Endothelial cell of umbilical vein (primary cell): ENCODE results near the gene MECP2. TPM values are rescaled to one million over a fixed set of nuclear protein-coding genes. Genes with fewer than 3 reads are reported as not detected.

Experiments
- BruUV-seq: library from RNA; stranded (reverse); fragments of 400-500 nt; replicated peaks from 2 replicates; lab custom pipeline; 2021; lab: Mats Ljungman, UMichigan
- CTCF ChIA-PET: fragments of 300-600, 350-600 bp; sonication (Branson Sonifier 250); formaldehyde crosslinking; loops from one replicate; lab custom pipeline; 2021; ENCODE audit warnings: antibody characterized with exemption, inconsistent platforms; lab: Charles Lee
- POLR2A ChIA-PET: fragments of 300-600, 350-600 bp; sonication (Branson Sonifier 250); formaldehyde crosslinking; loops from one replicate; lab custom pipeline; 2021; ENCODE audit warnings: antibody characterized with exemption, inconsistent platforms; lab: Charles Lee
- DNase-seq: peaks from one replicate; pipeline ENCODE4 v3.0.0-alpha.2; 2011; ENCODE audit warnings: low read depth, low spot score
- FAIRE-seq: peaks from 2 replicates; lab custom pipeline; 2011; peaks lifted over from hg19 to GRCh38; lab: Jason Lieb, UNC
- H2AFZ ChIP-seq: 2 replicates; pipeline ENCODE4 v1.6.0; 2012; ENCODE audit warnings: low read depth, low read length, control low read depth, inconsistent platforms
- H3K27ac ChIP-seq: 2 replicates; pipeline ENCODE4 v1.5.1; 2011; ENCODE audit warnings: low read depth, mild to moderate bottlenecking, control low read depth, low read length, moderate library complexity; ENCODE audit not compliant: insufficient read depth
- H3K27me3 ChIP-seq, 2 experiments: 2 replicates each; pipeline versions ENCODE4 v1.6.0 to v1.6.1; 2011; ENCODE audit warnings: low read length in 2 of 2, mixed read lengths in 1 of 2; ENCODE audit not compliant: control insufficient read depth in 2 of 2, insufficient read depth in 2 of 2
- H3K36me3 ChIP-seq, 2 experiments: 2 replicates in 1 of 2; 3 replicates in 1 of 2; pipeline ENCODE4 v1.5.1; 2011; ENCODE audit warnings: low read length in 2 of 2, mild to moderate bottlenecking in 1 of 2, moderate library complexity in 1 of 2; ENCODE audit not compliant: control insufficient read depth in 2 of 2, insufficient read depth in 2 of 2; ENCODE audit errors: extremely low read depth in 1 of 2
- H3K4me1 ChIP-seq: 3 replicates; pipeline ENCODE4 v1.5.1; 2011; ENCODE audit warnings: mild to moderate bottlenecking, low read length; ENCODE audit not compliant: control insufficient read depth, insufficient read depth; ENCODE audit errors: extremely low read depth
- H3K4me2 ChIP-seq: 2 replicates; pipeline ENCODE4 v1.6.1; 2011; ENCODE audit warnings: low read length, control low read depth, mixed read lengths; ENCODE audit not compliant: insufficient read depth
- H3K4me3 ChIP-seq, 3 experiments: fragments of 200-600 bp in 1 of 3; sonication (generic), shearing (Covaris generic) in 1 of 3; replicated peaks in 1 of 3; 2 replicates each; pipeline ENCODE4 v1.5.1; 2011 to 2016; ENCODE audit warnings: control low read depth in 3 of 3, low read length in 3 of 3, mild to moderate bottlenecking in 2 of 3, inconsistent platforms in 1 of 3, low read depth in 1 of 3, moderate library complexity in 1 of 3; ENCODE audit not compliant: insufficient read depth in 1 of 3
- H3K79me2 ChIP-seq: 2 replicates; pipeline ENCODE4 v1.6.0; 2012; ENCODE audit warnings: low read length, inconsistent platforms; ENCODE audit not compliant: control insufficient read depth, insufficient read depth
- H3K9ac ChIP-seq: replicated peaks from 2 replicates; pipeline ENCODE3; 2011; ENCODE audit warnings: low read length, control low read depth; ENCODE audit not compliant: insufficient read depth; ENCODE audit errors: extremely low read depth
- H3K9me1 ChIP-seq: replicated peaks from 3 replicates; pipeline ENCODE4 v1.6.0; 2011; ENCODE audit warnings: mild to moderate bottlenecking, low read length; ENCODE audit not compliant: control insufficient read depth, insufficient read depth; ENCODE audit errors: extremely low read depth
- H3K9me3 ChIP-seq: replicated peaks from 2 replicates; pipeline ENCODE4 v1.5.1; 2012; ENCODE audit warnings: low read length, inconsistent platforms; ENCODE audit not compliant: control insufficient read depth, insufficient read depth
- H4K20me1 ChIP-seq: replicated peaks from 2 replicates; pipeline ENCODE3; 2011; ENCODE audit warnings: mild to moderate bottlenecking, low read length; ENCODE audit not compliant: control insufficient read depth, insufficient read depth; ENCODE audit errors: extremely low read depth
- CTCF ChIP-seq, 2 donors: IDR thresholded peaks; 1 replicate in 1 of 2; 2 replicates in 1 of 2; pipeline ENCODE4 v1.5.1; 2011; ENCODE audit warnings: low read length in 2 of 2, mild to moderate bottlenecking in 2 of 2, moderate library complexity in 2 of 2, control low read depth in 1 of 2, inconsistent platforms in 1 of 2, low read depth in 1 of 2; ENCODE audit not compliant: insufficient read depth in 1 of 2; ENCODE audit errors: extremely low read depth in 1 of 2
- EZH2 ChIP-seq: IDR thresholded peaks from 2 replicates; pipeline ENCODE4 v1.6.1; 2012; ENCODE audit warnings: borderline replicate concordance, low read depth, mild to moderate bottlenecking, moderate library complexity, low read length, inconsistent platforms; ENCODE audit not compliant: severe bottlenecking
- FOS ChIP-seq: IDR thresholded peaks from 2 replicates; pipeline ENCODE4 v1.6.1; 2011; ENCODE audit warnings: mild to moderate bottlenecking, low read length, moderate library complexity, borderline replicate concordance; ENCODE audit not compliant: insufficient read depth
- GATA2 ChIP-seq: IDR thresholded peaks from 2 replicates; pipeline ENCODE4 v1.7.0; 2011; ENCODE audit warnings: low read depth, mild to moderate bottlenecking, moderate library complexity, mixed read lengths, low read length; ENCODE audit not compliant: insufficient read length, insufficient read depth
- JUN ChIP-seq: IDR thresholded peaks from 2 replicates; pipeline ENCODE4 v1.6.1; 2011; ENCODE audit warnings: borderline replicate concordance, low read depth; ENCODE audit not compliant: insufficient read length, insufficient read depth
- MYC ChIP-seq: IDR thresholded peaks from one replicate; pipeline ENCODE4 v1.6.1; 2011; ENCODE audit warnings: mild to moderate bottlenecking, low read depth, low read length
- POLR2A ChIP-seq: IDR thresholded peaks from 2 replicates; pipeline ENCODE4 v1.6.1; 2012; ENCODE audit warnings: low read depth, mild to moderate bottlenecking, control low read depth, low read length
- POLR2AphosphoS5 ChIP-seq: IDR thresholded peaks from 2 replicates; pipeline ENCODE4 v1.6.1; 2012; ENCODE audit warnings: low read depth, mild to moderate bottlenecking, control low read depth, low read length, moderate library complexity; ENCODE audit not compliant: insufficient read depth
- dilution Hi-C: fragments of 300-500 bp; cut with MboI; formaldehyde crosslinking; loops from one replicate; pipeline ENCODE4 v1.15.0; 2019; ENCODE audit warnings: low sequenced_read_pairs; ENCODE audit not compliant: extremely low pct_ligation_motif_present
- intact Hi-C: fragments of 100-400 bp; cut with micrococcal nuclease; formaldehyde crosslinking; loops from one replicate; pipeline ENCODE4 v1.10.0; 2022
- polyA plus RNA-seq, 4 experiments: library from polyadenylated mRNA; depleted of rRNA in 3 of 4; stranded (reverse) in 3 of 4; unstranded in 1 of 4; fragments of >200 nt; gene quantifications; 2 replicates each; pipeline versions ENCODE4 v1.2.1 to v1.2.3, GENCODE V29; 2011 to 2012; ENCODE audit warnings: missing spikeins in 1 of 4
- total RNA-seq: library from RNA; stranded (reverse); gene quantifications from 2 replicates; pipeline ENCODE4 v1.2.3, GENCODE V29; 2021
- TF ChIP-seq, protein P1 (sequence below): IDR thresholded peaks from 2 replicates; pipeline ENCODE4 v1.6.1; 2011; ENCODE audit not compliant: insufficient read depth, insufficient read length

Gene MECP2
- total and polyA plus RNA-seq, 2 donors (not counting 3 experiments of a cell fraction or from before 2014, with no cell fraction given) = 9.0 to 45.3 TPM

DNA sequence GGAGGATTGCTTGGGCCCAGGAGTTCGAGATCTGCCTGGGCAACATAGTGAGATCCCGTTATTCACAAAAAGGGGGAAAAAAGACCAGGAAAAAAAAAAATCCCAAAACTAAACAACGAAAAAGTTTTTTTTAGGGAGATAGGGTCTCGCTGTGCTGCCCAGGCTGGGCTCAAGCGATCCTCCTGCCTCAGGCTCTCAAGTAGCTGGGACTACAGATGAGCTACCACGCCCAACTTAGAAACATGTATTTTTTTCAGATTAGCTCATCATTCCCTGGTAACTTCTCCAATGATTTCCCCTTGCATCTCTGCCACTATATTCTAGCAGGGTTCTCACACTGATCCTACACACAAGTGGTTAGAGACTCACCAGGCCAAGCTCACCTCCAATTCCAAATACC lies 53.4 kb downstream of the MECP2 start:
- no peak overlapping the region for H2AFZ ChIP-seq
- no peak overlapping the region for H3K4me3 ChIP-seq
- peaks cover 35% of the 10 kb centered on the region for H3K4me1 ChIP-seq
- no peaks in the 10 kb centered on the region for H3K9me1 ChIP-seq
- no peaks in the 10 kb centered on the region for H3K27me3 ChIP-seq
- dilution Hi-C loops (no loop called here), intact Hi-C loops (loop anchor here (10.0 kb wide), 1 partner anchor 279 kb away; the partner anchor contains the start of gene PLXNB3)
- H3K4me2 ChIP-seq = no peak overlapping the region
- BruUV-seq = no TSS peak
- H3K27ac ChIP-seq = no peak overlapping the region
- H3K79me2 ChIP-seq = peaks cover 46% of the 10 kb centered on the region
- CTCF ChIA-PET = interaction anchor here (1.0 kb wide), 1 partner anchor 31 kb away, joined by 4 read pairs; no protein-coding TSS in a partner anchor
- POLR2A ChIA-PET = no interaction called here
- FAIRE-seq (no peak), DNase-seq (no peak)
- TF ChIP-seq MYC (no peak), EZH2 (no peak), POLR2A (no peak), GATA2 (no peak), JUN (no peak), FOS (no peak), POLR2AphosphoS5 (no peak), CTCF (IDR thresholded peaks at IDR 0.05; ENCODE audit: extremely low read depth in 1 of 2, insufficient read depth in 1 of 2, low read depth in 1 of 2, low read length in 2 of 2) (no peak)
- TF ChIP-seq, protein P1, sequence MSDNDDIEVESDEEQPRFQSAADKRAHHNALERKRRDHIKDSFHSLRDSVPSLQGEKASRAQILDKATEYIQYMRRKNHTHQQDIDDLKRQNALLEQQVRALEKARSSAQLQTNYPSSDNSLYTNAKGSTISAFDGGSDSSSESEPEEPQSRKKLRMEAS = no peak
- peaks cover 0 to 3% of the 10 kb centered on the region in 2 experiments for H3K36me3 ChIP-seq
- no peaks in the 10 kb centered on the region for H3K9me3 ChIP-seq
- no peak overlapping the region for H3K9ac ChIP-seq
- H4K20me1 ChIP-seq = no peaks in the 10 kb centered on the region
